MM.1S (cell line): ENCODE measurements around the gene MRTFA.

ENCODE experiments used
- CTCF ChIP-seq: fragments of 300-600 bp; sonication (generic); IDR thresholded peaks from 2 replicates; pipeline ENCODE4 v1.5.1; 2016; ENCODE audit warnings: antibody characterized with exemption, low read length, mixed read lengths
- EZH2phosphoT487 ChIP-seq: fragments of 300-600 bp; sonication (generic); IDR thresholded peaks from 2 replicates; pipeline ENCODE4 v1.6.1; 2018; ENCODE audit warnings: antibody characterized with exemption, low read length

GRCh38 chr22:40385036-40385782 lies 251.3 kb downstream of the MRTFA start:
- TF ChIP-seq CTCF (no peak; the same call in 1 of the 2 replicates), EZH2phosphoT487 (no peak)
